Fibroblast of peridontal ligament (primary cell): ENCODE results near the gene CTNNA1.
"Not testable (repeated sequence)": the region's sequence is repeated elsewhere in the genome, so short reads cannot be mapped to it uniquely, and the experiment has no call there.

ENCODE experiments used
- DNase-seq: peaks from one replicate; pipeline ENCODE4 v3.0.0-alpha.2; 2010; ENCODE audit errors: extremely low read depth

CTNNA1 gene

DNA sequence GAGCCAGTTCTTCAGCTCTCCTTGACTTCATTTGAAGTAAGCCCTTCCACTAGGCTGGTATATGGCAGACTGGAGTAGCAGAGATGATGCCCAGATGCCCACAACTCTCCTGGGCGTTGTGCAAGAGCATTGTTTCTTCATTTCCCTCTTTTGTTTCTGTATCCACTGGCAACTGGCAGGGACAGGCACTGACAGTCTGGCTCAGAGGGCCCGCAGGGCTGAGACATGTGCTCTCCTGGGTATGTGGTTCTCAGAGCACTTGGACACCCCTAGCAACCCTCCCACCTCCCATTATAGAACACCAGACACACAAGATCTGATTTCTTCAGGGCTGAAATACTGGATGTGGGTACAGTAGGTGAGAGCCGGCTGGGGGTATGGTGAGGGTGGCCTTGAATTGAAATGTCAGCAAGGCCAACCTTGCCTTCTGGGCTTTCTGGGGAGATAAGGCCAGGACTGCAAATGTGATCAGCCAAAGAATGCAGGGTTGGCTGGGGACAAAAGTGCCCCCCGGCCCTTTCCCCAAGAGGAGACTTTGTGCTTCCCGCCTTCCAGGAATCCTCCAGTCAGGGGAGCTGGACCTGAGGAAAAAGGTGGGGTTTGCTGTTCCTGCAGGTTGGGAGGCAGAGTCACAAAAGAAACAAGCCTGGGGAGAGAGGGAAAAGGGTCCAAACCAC is 28.6 kb upstream of the CTNNA1 start:
- peak; percentile 75 for DNase-seq

DNA sequence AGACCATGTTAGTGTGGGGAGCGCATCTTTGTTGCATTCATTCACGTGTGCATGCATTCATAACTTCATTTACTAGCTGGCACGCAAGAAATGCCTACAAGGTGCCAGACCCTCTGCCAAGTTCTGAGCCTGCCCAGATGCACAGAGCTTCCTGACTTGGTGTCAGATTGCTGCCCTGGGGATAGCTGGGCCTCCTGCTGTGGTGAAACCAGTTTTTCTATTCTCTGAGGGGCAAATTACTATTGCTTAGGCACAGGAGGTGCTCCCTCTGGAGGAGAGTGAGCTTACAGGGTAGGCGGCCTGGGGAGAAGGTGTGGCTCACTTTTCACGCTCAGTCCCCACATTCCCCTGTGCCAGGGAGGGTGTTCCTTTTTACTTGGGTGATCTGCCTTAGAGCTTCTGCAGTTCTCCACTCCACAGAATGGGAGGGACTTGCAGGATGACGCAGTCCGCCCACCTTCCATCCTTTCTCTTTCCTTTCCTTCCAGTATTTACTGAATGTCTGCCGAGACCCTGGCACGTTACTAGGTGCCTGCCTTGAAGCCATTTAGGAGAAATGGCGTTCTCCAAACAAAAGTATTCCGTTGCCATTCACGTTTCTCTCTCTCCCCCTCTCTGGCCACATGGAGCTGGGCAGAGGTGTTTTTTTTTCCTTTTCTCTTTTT is 27.9 kb upstream of the CTNNA1 start:
- peak; percentile 77 for DNase-seq

- peak; percentile 36 for DNase-seq
Measured at GRCh38 chr5:138725818-138726416, 27.3 kb upstream of the CTNNA1 start.

GRCh38 chr5:138726848-138727247 is 26.4 kb upstream of the CTNNA1 start:
- no peak for DNase-seq

DNA sequence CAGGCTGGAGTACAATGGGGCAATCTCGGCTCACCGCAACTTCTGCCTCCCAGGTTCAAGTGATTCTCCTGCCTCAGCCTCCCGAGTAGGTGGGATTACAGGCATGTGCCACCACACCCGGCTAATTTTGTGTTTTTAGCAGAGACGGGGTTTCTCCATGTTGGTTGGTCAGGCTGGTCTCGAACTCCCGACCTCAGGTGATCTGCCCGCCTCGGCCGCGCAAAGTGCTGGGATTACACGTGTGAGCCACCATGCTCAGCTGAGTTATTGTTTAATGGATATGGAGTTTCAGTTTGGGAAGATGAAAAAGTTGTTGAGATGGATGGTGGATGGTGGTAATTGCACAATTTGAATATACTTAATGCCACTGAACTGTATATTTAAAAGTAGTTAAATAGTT is 22.7 kb upstream of the CTNNA1 start:
- not testable (repeated sequence) for DNase-seq

GRCh38 chr5:138732466-138732865 is 20.8 kb upstream of the CTNNA1 start:
- no peak for DNase-seq

GRCh38 chr5:138732933-138733332 is 20.3 kb upstream of the CTNNA1 start:
- DNase-seq, result no peak

- no peak for DNase-seq
Measured at GRCh38 chr5:138733509-138733908, 19.7 kb upstream of the CTNNA1 start.

DNA sequence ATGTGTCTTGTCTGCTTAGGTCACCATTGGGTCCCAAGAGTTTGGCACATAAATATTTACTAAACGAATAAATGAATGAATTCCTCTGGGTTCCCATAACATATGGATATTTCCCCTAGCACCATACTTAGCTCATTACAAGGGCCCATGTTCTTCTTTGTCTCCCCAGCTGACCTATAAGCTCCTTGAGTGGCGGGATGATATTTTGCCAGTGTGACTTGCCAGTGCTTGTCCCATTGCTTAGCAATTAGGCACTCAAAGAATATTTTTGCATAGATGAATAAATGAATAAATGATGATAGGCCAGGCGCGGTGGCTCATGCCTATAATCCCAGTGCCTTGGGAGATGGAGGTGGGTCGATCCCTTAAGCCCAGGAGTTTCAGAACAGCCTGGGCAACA is 16.9 kb upstream of the CTNNA1 start:
- DNase-seq, result no peak

GRCh38 chr5:138737494-138738265 is 15.5 kb upstream of the CTNNA1 start:
- DNase-seq, result no peak

GRCh38 chr5:138738399-138738798 is 14.8 kb upstream of the CTNNA1 start:
- no peak for DNase-seq

GRCh38 chr5:138739938-138740337 is 13.3 kb upstream of the CTNNA1 start:
- DNase-seq, result no peak

DNA sequence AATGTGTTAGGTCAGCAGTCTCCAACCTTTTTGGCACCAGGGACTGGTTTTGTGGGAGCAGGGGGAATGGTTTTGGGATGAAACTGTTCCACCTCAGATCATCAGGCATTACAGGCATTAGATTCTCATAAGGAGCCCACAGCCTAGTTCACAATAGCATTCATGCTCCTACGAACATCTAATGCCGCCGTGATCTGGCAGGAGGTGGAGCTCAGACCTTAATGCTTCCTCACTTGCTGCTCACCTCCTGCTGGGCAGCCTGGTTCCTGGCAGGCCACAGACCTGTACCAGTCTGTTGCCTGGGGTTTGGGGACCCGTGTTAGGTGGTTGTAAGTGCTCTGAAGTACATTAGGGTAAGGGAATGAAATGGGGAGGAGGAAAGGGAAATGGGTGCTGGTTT is 9.7 kb upstream of the CTNNA1 start:
- no peak for DNase-seq

GRCh38 chr5:138745268-138745667 is 8.0 kb upstream of the CTNNA1 start:
- DNase-seq, result no peak

- DNase-seq, result no peak
Measured at GRCh38 chr5:138748630-138749081, 4.6 kb upstream of the CTNNA1 start.

DNA sequence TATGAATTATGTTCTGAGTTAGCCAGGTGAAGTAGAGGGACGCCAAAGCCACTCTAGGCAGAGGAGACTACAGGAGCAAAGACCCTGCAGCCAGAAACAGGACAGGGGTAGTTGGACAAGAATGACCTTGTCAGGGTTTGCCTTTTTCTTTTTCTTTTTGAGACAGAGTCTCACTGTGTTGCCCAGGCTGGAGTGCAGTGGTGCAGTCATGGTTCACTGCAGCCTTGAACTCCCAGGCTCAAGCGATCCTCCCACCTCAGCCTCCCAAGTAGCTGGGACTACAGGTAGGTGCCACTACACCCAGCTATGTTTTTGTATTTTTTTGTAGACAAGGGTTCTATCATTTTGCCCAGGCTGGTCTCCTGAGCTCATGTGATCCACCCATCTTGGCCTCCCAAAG is 1.9 kb upstream of the CTNNA1 start:
- DNase-seq, result not testable (repeated sequence)

- DNase-seq, result peak; percentile 42
Measured at GRCh38 chr5:138752341-138752950, 779 bp upstream of the CTNNA1 start.

- peak; percentile 93 for DNase-seq
Measured at GRCh38 chr5:138753794-138754698, 821 bp downstream of the CTNNA1 start.

DNA sequence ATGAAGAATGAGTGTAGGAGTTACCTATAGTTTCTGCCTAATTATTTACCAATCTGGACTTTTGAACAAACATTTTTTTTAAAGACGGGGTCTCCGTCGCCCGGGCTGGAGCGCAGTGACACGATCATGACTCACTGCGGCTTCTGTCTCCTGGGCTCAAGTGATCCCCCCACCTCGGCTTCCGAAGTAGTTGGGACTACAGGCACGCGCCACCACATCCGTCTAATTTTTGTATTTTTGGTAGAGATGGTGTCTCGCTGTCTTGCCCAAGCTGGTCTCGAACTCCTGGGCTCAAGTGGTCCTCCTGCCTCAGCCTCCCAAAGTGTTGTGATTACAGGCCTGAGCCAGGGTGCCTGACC is 1.5 kb downstream of the CTNNA1 start:
- no peak for DNase-seq

GRCh38 chr5:138755084-138755748 is 2.0 kb downstream of the CTNNA1 start:
- no peak for DNase-seq
